Measurements from ENCODE around the gene ITPR2. TPM values are rescaled to one million over a fixed set of nuclear protein-coding genes. Genes with fewer than 3 reads are reported as not detected.
"Not testable (repeated sequence)": the region's sequence is repeated elsewhere in the genome, so short reads cannot be mapped to it uniquely, and the experiment has no call there.

ITPR2 gene
- total RNA-seq, 1 donor from 2014 or later, result 35.1 TPM

DNA sequence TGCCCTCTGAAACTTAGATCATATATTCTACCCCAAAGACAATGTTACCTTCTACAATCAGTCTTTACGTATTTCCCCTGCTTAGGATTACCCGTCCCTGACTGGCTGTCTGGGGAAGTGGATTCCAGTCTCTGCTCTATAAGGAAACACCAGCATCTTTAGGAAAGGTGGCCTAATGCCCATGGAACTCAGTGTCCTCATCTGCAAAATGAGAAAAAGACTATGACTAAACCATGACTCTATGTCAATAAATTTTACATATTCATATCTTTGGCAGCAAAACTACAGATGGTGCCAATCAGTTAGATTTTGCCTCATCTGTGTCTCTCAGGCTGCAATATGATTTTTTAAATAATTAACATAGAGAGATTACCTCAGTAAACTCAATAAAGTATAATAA, 133.8 kb downstream of the ITPR2 start:
- ATAC-seq, result no peak

- no peak for ATAC-seq
These were observed 134.8 kb downstream of the ITPR2 start for GRCh38 chr12:26698186-26698585.

DNA sequence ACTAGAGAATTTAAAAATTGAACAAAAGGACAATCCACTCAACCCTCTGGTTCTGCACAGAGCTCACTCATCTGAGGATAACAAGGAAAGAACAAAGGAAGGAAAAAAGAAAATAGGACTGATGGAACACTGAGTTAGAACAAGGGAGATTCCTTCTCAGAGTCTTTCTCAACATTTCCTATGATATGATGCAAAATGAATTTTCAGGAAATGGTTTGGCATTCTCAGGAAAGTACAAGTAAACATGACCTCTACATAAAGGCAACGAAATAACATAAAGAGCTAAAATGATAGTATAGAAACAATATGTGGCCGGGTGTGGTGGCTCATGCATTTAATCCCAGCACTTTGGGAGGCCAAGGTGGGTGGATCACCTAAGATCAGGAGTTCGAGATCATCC, 135.8 kb downstream of the ITPR2 start:
- ATAC-seq, result no peak

DNA sequence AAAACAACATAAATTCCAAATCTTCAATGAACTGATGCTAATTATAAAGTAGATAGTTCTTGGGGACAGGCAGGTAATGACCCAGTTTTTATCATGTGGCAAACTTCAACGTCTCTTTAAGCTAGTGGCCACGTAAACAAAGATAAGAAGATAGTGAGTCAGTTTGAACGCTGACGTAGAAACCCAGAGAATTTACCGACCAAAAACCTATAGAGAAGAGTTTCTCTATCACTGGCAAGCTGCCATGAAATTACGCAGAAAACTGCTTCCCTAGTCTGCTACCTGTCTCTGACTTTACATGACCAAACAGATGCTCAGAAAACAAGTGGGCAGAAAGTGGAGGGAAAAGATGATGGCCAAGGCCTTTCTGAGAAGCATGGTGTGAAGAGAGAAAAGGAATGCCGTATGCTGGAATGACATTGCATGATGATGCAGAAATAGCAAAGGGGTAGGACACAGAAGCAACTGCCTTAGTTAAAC, 136.3 kb downstream of the ITPR2 start:
- no peak for ATAC-seq

DNA sequence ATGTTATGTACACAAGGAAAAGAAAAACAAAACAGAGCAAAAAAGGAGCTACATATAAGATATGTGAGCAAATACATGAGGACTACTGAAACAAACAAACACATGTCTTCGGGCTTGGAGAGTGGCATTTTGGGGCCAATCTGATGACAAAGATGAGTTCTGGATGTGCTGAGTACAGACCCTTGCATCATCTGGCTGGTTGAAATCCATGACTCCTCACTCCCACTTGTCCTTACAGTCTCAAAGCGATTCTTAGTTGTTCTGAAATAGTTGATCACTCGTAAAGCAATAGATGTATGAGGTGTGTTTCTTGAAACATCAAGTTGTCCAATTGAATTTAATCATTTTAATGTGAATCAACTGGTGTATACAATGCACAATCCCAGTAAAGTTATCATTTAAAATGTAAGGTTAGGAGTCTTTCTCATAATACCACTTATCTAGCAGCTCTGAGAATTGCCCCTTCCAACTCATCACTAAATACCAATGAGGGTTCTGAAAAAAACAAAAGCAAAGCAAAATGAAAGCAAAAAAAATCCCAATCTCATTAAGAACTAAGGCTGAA, 136.9 kb downstream of the ITPR2 start:
- ATAC-seq, result no peak

GRCh38 chr12:26694402-26694801, 138.6 kb downstream of the ITPR2 start:
- no peak for ATAC-seq

GRCh38 chr12:26692407-26692806, 140.6 kb downstream of the ITPR2 start:
- ATAC-seq, result no peak

GRCh38 chr12:26691234-26691970, 141.6 kb downstream of the ITPR2 start:
- ATAC-seq, result peak; percentile 94

DNA sequence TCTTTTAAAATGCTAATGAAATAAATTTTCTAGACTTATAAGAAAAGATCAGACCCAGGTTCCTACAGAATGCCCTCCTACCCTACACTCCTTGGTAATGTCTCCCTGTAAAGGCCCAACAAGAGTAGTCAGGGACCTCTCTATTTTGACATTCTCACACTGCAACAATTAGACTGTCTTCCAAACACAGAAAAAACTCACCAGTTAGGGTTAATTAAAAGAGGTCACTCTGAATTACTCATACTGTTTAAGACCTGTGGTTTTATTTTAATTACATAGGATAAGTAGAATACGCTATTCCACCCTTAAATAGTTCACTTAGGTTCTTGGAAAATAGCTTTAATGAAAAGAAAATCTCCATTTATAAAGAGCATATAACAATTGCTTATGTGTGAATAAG, 142.4 kb downstream of the ITPR2 start:
- no peak for ATAC-seq

DNA sequence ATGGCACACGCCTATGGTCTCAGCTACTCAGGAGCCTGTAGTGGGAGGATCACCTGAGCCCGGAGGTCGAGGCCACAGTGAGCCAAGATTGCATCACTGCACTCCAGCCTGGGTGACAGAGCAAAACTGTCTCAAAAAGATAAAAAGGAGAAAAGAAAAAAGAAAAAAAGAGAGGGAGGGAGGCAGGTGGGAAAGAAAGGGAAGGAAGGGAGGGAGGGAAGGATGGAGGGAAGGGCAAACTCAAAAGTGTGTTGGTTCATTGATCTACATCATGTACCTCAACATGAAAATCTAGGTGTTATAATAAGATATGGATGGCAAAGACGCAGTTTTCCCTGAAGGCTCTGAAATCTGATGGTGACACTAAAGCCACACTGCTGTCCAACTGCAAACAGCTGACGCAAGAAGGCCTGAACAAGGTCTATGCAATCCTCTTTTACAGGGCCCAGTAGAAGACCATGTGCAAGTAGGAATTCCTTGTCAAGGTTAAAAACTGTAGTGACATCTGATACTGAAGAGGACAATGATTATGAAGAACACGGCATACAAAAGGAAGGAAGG, 143.6 kb downstream of the ITPR2 start:
- ATAC-seq, result no peak

DNA sequence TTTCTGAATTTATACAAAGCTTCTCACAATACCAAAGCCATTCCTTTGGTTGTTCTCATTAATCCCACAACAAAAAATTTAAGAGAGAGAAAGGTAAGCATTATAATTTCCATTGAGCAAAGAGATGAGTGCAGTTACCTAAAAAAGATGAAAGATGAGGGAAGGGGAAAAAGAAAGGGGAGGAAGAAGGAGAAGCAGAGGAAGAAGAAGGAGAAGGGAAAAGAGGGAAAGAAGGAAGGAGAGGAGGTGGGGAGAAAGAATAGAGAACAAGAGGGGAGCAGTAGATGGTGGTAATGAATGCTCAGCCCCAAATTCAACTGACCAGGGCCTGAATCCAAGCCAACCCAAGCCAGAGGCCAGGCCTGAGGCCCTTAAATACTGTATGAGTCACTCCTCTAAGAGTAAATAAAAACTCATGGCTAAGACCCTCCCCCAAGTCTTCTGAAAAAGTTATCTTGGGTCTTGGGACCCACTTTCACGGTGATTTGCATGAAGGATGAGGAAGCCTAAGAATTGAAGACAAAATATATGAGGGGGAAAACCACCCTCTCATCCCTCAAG, 144.6 kb downstream of the ITPR2 start:
- ATAC-seq, result no peak

DNA sequence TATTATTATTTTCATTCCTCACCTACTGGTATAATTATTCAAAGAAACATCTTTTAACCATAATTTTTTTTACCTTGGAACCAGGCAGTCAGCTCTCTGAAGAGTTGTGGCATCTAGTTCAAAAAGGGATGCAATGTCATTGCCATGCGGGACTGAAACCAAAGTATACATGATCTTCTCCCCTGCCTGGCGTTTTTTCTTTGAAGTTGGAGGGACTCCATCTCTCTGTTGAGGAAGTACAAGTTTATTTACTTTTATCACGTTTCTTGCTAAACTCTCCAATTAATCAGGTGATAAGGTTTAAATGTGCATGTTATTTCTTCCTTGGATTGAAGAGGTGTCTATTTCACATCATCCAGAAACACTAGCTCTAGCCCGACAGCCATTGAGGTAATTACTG, 146.6 kb downstream of the ITPR2 start:
- no peak for ATAC-seq

GRCh38 chr12:26684101-26684500, 148.9 kb downstream of the ITPR2 start:
- no peak for ATAC-seq

- no peak for ATAC-seq
These were observed 149.6 kb downstream of the ITPR2 start for GRCh38 chr12:26683443-26683842.

- no peak for ATAC-seq
These were observed 152.1 kb downstream of the ITPR2 start for GRCh38 chr12:26680727-26681455.

DNA sequence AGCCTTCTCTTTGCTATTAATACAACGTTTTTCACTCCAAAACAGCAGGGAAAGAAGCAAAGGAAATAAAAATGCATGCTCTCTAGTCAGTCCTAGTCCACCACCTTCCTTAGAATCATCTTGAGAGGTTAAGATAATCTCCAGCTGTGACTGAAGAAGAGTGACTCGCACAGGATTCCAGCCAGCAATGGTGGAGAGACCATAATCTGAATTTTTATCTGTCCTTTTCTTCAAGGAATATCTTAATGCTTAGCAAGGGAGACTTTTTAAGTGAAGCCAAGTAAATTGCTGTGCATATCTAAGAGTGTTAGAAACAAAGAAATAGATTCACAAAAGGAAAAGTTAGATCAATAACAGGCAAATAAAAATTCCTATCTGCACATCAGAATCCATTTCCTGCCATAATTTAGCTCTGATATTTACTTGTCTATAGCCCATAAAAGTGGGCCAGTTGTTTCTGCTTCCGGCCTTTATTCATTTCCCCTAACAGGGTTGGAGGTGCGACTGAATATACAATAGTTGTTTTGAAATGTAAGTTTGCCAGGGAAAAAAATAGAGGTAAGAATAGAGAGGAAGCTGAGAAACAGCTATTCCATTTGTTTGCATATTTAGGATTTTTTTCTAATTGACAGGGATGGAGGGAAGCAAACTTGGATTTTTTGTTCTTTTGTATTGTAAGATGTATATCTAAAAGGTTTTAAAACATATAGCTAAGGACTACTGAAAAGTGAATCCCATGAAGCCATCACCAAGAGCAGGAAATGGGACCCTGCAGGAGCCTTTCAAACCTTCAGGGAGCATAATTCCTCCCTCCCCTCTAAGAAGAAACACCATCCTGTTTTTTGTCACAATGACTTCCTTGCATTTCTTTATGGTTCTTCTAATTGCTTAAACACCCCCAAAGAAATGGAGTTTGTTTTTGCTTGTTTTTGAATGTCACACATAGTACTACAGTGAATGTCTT, 154.0 kb downstream of the ITPR2 start:
- no peak for ATAC-seq

DNA sequence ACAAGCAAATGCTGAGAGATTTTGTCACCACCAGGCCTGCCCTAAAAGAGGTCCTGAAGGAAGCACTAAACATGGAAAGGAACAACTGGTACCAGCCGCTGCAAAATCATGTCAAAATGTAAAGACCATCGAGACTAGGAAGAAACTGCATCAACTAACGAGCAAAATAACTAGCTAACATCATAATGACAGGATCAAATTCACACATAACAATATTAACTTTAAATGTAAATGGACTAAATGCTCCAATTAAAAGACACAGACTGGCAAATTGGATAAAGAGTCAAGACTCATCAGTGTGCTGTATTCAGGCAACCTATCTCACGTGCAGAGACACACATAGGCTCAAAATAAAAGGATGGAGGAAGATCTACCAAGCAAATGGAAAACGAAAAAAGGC, 161.5 kb downstream of the ITPR2 start:
- ATAC-seq, result not testable (repeated sequence)

GRCh38 chr12:26668847-26669246, 164.1 kb downstream of the ITPR2 start:
- no peak for ATAC-seq

- ATAC-seq, result no peak
These were observed 164.8 kb downstream of the ITPR2 start for GRCh38 chr12:26668230-26668629.

- ATAC-seq, result no peak
These were observed 166.7 kb downstream of the ITPR2 start for GRCh38 chr12:26666286-26666685.

GRCh38 chr12:26661399-26661798, 171.6 kb downstream of the ITPR2 start:
- ATAC-seq, result no peak

GRCh38 chr12:26659930-26660329, 173.1 kb downstream of the ITPR2 start:
- ATAC-seq, result no peak
